HCT116 (cell line): ENCODE measurements around the gene MACROH2A2. TPM values are rescaled to one million over a fixed set of nuclear protein-coding genes. Genes with fewer than 3 reads are reported as not detected.

Experiments used
- ATAC-seq: fragments of 200-7000 bp; cut with Tn5 transposase; 2 replicates; pipeline ENCODE4 v1.9.1; 2020; ENCODE audit warnings: mild to moderate bottlenecking, moderate library complexity
- BruUV-seq: library from RNA; stranded (reverse); fragments of 400-500 nt; replicated peaks from 2 replicates; lab custom pipeline; 2021; lab: Mats Ljungman, UMichigan
- CTCF ChIA-PET: fragments of 300-600 bp; sonication (Branson Sonifier 250); formaldehyde crosslinking; loops from one replicate; lab custom pipeline; 2021; ENCODE audit warnings: antibody characterized with exemption; lab: Charles Lee
- POLR2A ChIA-PET: fragments of 300-600, 350-600 bp; sonication (Branson Sonifier 250); formaldehyde crosslinking; loops from one replicate; lab custom pipeline; 2021; ENCODE audit warnings: antibody characterized with exemption; lab: Charles Lee
- RAD21 ChIA-PET, 2 experiments: fragments of 300-600 bp; sonication (Branson Sonifier 250); formaldehyde crosslinking; loops; one replicate each; lab custom pipeline; 2023; ENCODE audit warnings: low total read pairs in 2 of 2; ENCODE audit not compliant: uncharacterized antibody in 2 of 2, unreplicated experiment in 2 of 2, low non-redundant PET in 1 of 2; lab: Charles Lee
- DNase-seq: peaks from one replicate; pipeline ENCODE4 v3.0.0-alpha.2; 2010; ENCODE audit warnings: low read depth, low spot score
- H2AFZ ChIP-seq: fragments of 200-600 bp; shearing (Covaris generic), sonication (generic); 2 replicates; pipeline ENCODE4 v1.6.1; 2017; ENCODE audit warnings: low read depth, mixed run types, mixed read lengths, antibody characterized with exemption, low read length; ENCODE audit not compliant: poor library complexity, severe bottlenecking
- H3K27ac ChIP-seq: 2 replicates; pipeline ENCODE4 v1.5.1; 2012; ENCODE audit warnings: low read depth, low read length
- H3K27me3 ChIP-seq: fragments of 200-600 bp; sonication (generic); 2 replicates; pipeline ENCODE4 v1.6.1; 2016; ENCODE audit warnings: mixed run types, low read length, mixed read lengths; ENCODE audit not compliant: insufficient read depth
- H3K36me3 ChIP-seq, 2 experiments: fragments of 200-500 bp in 1 of 2; fragments of 200-600 bp in 1 of 2; sonication (Bioruptor generic) in 1 of 2; sonication (generic) in 1 of 2; 2 replicates each; pipeline versions ENCODE4 v1.5.1 to v1.6.1; 2014 to 2016; ENCODE audit warnings: low read length in 2 of 2, inconsistent platforms in 1 of 2, mixed read lengths in 1 of 2, mixed run types in 1 of 2; ENCODE audit not compliant: insufficient read depth in 2 of 2, control insufficient read depth in 1 of 2
- H3K4me1 ChIP-seq, 2 experiments: fragments of 200-600 bp in 1 of 2; sonication (generic) in 1 of 2; 2 replicates each; pipeline versions ENCODE4 v1.5.1 to v1.6.1; 2012 to 2017; ENCODE audit warnings: low read length in 2 of 2, inconsistent platforms in 1 of 2, mild to moderate bottlenecking in 1 of 2, mixed read lengths in 1 of 2, mixed run types in 1 of 2, moderate library complexity in 1 of 2; ENCODE audit not compliant: insufficient read depth in 2 of 2, control insufficient read depth in 1 of 2
- H3K4me2 ChIP-seq: fragments of 200-600 bp; sonication (generic); 2 replicates; pipeline ENCODE4 v1.6.1; 2017; ENCODE audit warnings: mixed run types, low read length, mixed read lengths
- H3K4me3 ChIP-seq, 2 experiments: fragments of 200-600 bp in 1 of 2; sonication (generic) in 1 of 2; replicated peaks in 1 of 2; 2 replicates each; pipeline ENCODE4 v1.5.1; 2011 to 2016; ENCODE audit warnings: low read length in 2 of 2, control low read depth in 1 of 2, low read depth in 1 of 2, mild to moderate bottlenecking in 1 of 2, mixed read lengths in 1 of 2, mixed run types in 1 of 2
- H3K79me2 ChIP-seq: fragments of 200-600 bp; sonication (generic); 2 replicates; pipeline ENCODE4 v1.6.1; 2017; ENCODE audit warnings: mild to moderate bottlenecking, mixed run types, low read length, moderate library complexity, mixed read lengths; ENCODE audit not compliant: insufficient read depth
- H3K9ac ChIP-seq: fragments of 200-600 bp; sonication (generic); 2 replicates; pipeline ENCODE4 v1.6.1; 2016; ENCODE audit warnings: low read length, mixed read lengths
- H3K9me2 ChIP-seq: fragments of 200-600 bp; sonication (generic), shearing (Covaris generic); 2 replicates; pipeline ENCODE4 v1.6.1; 2017; ENCODE audit warnings: mixed run types, mild to moderate bottlenecking, moderate library complexity; ENCODE audit not compliant: insufficient read depth
- H3K9me3 ChIP-seq, 2 experiments: fragments of 200-500 bp in 1 of 2; fragments of 200-600 bp in 1 of 2; sonication (Bioruptor generic) in 1 of 2; sonication (generic) in 1 of 2; 2 replicates each; pipeline ENCODE4 v1.6.1; 2014 to 2017; ENCODE audit warnings: low read length in 2 of 2, mixed read lengths in 2 of 2, inconsistent platforms in 1 of 2, low read depth in 1 of 2, mild to moderate bottlenecking in 1 of 2, mixed run types in 1 of 2, moderate library complexity in 1 of 2; ENCODE audit not compliant: control insufficient read depth in 1 of 2, insufficient read depth in 1 of 2
- H4K20me1 ChIP-seq: fragments of 200-600 bp; sonication (generic), shearing (Covaris generic); 2 replicates; pipeline ENCODE4 v1.6.1; 2017; ENCODE audit warnings: mixed run types, mild to moderate bottlenecking, moderate library complexity; ENCODE audit not compliant: insufficient read depth
- CEBPB ChIP-seq: IDR thresholded peaks from 2 replicates; pipeline ENCODE4 v1.6.1; 2012; ENCODE audit warnings: low read depth
- ELF1 ChIP-seq: IDR thresholded peaks from 2 replicates; pipeline ENCODE4 v1.6.1; 2012; ENCODE audit warnings: low read depth, borderline replicate concordance
- EZH2phosphoT487 ChIP-seq: fragments of 200-600 bp; IDR thresholded peaks from 2 replicates; pipeline ENCODE4 v1.6.1; 2018; ENCODE audit warnings: antibody characterized with exemption, borderline replicate concordance
- JUND ChIP-seq: IDR thresholded peaks from 2 replicates; pipeline ENCODE4 v1.6.1; 2012
- POLR2AphosphoS5 ChIP-seq: IDR thresholded peaks from 2 replicates; pipeline ENCODE4 v1.6.1; 2011; ENCODE audit warnings: mild to moderate bottlenecking, low read depth, low read length, moderate library complexity
- RAD21 ChIP-seq: IDR thresholded peaks from 2 replicates; pipeline ENCODE4 v1.6.1; 2012; ENCODE audit warnings: low read depth, mild to moderate bottlenecking
- TCF7L2 ChIP-seq: IDR thresholded peaks from 2 replicates; pipeline ENCODE4 v1.7.0; 2011; ENCODE audit warnings: borderline replicate concordance, inconsistent platforms; ENCODE audit not compliant: insufficient read depth, insufficient read length; ENCODE audit errors: extremely low read depth
- YY1 ChIP-seq: IDR thresholded peaks from 2 replicates; pipeline ENCODE4 v1.6.1; 2011; ENCODE audit warnings: low read length, low read depth, moderate library complexity, mild to moderate bottlenecking; ENCODE audit not compliant: insufficient replicate concordance; ENCODE audit errors: extremely low read depth
- intact Hi-C: fragments of 100-400 bp; cut with micrococcal nuclease; formaldehyde crosslinking; loops from 2 replicates; pipeline ENCODE4 v1.10.0; 2022
- total RNA-seq: library from RNA; stranded (reverse); gene quantifications from one replicate; pipeline ENCODE4 v1.2.1, GENCODE V29; 2021; ENCODE audit not compliant: unreplicated experiment
- TF ChIP-seq, protein P1 (sequence below): IDR thresholded peaks from 2 replicates; pipeline ENCODE4 v1.6.1; 2012
- TF ChIP-seq, protein P2 (sequence below): IDR thresholded peaks from 2 replicates; pipeline ENCODE4 v1.6.1; 2011; ENCODE audit warnings: mild to moderate bottlenecking, low read length, moderate library complexity; ENCODE audit not compliant: insufficient replicate concordance; ENCODE audit errors: extremely low read depth
- TF ChIP-seq, protein P3 (sequence below): IDR thresholded peaks from 2 replicates; pipeline ENCODE4 v1.6.1; 2012
- TF ChIP-seq, protein P4 (sequence below): IDR thresholded peaks from 2 replicates; pipeline ENCODE4 v1.6.1; 2012; ENCODE audit warnings: low read depth

MACROH2A2 gene
- total RNA-seq, 1 experiment from 2014 or later: 41.4 TPM

DNA sequence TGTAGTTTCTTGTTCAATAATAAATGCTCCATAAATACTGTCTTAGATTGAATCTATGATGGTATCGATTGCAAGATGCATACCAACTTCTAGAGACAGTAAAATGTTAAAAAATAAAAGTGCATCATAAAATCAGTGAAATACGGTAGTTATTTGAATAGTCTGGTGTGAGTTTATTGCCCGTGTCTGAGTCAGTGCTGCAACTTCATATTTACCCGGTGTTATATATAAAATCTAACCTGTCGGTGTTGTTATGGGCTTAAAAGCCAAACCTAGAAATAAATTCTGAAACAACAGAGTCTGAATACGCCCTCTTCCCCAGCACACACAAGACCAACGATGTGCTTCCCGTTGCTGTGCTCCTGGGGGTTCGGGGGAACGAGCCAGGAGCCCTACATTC is 16.3 kb downstream of the MACROH2A2 start:
- Histone ChIP-seq H3K27ac (no peak overlapping the region), H3K4me3 (no peak overlapping the region), H3K9ac (no peak overlapping the region), H3K4me2 (no peak overlapping the region), H3K36me3 (no peaks in the 10 kb centered on the region), H3K9me2 (no peaks in the 10 kb centered on the region), H2AFZ (no peak overlapping the region), H3K9me3 (no peaks in the 10 kb centered on the region), H3K4me1 (no peaks in the 10 kb centered on the region), H3K27me3 (no peaks in the 10 kb centered on the region), H4K20me1 (no peaks in the 10 kb centered on the region), H3K79me2 (no peaks in the 10 kb centered on the region)
- RAD21 ChIA-PET: no interaction called here
- DNase-seq: no peak
- CTCF ChIA-PET: no interaction called here
- ATAC-seq: no peak
- no TSS peak for BruUV-seq
- intact Hi-C loops: no loop called here
- POLR2A ChIA-PET: no interaction called here
- TF ChIP-seq RAD21 (no peak), YY1 (no peak), TCF7L2 (no peak), ELF1 (no peak), CEBPB (no peak), JUND (no peak), EZH2phosphoT487 (no peak), POLR2AphosphoS5 (no peak)
- TF ChIP-seq, protein P1, sequence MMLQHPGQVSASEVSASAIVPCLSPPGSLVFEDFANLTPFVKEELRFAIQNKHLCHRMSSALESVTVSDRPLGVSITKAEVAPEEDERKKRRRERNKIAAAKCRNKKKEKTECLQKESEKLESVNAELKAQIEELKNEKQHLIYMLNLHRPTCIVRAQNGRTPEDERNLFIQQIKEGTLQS: no peak
- TF ChIP-seq, protein P2, sequence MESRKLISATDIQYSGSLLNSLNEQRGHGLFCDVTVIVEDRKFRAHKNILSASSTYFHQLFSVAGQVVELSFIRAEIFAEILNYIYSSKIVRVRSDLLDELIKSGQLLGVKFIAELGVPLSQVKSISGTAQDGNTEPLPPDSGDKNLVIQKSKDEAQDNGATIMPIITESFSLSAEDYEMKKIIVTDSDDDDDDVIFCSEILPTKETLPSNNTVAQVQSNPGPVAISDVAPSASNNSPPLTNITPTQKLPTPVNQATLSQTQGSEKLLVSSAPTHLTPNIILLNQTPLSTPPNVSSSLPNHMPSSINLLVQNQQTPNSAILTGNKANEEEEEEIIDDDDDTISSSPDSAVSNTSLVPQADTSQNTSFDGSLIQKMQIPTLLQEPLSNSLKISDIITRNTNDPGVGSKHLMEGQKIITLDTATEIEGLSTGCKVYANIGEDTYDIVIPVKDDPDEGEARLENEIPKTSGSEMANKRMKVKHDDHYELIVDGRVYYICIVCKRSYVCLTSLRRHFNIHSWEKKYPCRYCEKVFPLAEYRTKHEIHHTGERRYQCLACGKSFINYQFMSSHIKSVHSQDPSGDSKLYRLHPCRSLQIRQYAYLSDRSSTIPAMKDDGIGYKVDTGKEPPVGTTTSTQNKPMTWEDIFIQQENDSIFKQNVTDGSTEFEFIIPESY: no peak
- TF ChIP-seq, protein P3, sequence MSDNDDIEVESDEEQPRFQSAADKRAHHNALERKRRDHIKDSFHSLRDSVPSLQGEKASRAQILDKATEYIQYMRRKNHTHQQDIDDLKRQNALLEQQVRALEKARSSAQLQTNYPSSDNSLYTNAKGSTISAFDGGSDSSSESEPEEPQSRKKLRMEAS: no peak
- TF ChIP-seq, protein P4, sequence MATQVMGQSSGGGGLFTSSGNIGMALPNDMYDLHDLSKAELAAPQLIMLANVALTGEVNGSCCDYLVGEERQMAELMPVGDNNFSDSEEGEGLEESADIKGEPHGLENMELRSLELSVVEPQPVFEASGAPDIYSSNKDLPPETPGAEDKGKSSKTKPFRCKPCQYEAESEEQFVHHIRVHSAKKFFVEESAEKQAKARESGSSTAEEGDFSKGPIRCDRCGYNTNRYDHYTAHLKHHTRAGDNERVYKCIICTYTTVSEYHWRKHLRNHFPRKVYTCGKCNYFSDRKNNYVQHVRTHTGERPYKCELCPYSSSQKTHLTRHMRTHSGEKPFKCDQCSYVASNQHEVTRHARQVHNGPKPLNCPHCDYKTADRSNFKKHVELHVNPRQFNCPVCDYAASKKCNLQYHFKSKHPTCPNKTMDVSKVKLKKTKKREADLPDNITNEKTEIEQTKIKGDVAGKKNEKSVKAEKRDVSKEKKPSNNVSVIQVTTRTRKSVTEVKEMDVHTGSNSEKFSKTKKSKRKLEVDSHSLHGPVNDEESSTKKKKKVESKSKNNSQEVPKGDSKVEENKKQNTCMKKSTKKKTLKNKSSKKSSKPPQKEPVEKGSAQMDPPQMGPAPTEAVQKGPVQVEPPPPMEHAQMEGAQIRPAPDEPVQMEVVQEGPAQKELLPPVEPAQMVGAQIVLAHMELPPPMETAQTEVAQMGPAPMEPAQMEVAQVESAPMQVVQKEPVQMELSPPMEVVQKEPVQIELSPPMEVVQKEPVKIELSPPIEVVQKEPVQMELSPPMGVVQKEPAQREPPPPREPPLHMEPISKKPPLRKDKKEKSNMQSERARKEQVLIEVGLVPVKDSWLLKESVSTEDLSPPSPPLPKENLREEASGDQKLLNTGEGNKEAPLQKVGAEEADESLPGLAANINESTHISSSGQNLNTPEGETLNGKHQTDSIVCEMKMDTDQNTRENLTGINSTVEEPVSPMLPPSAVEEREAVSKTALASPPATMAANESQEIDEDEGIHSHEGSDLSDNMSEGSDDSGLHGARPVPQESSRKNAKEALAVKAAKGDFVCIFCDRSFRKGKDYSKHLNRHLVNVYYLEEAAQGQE: no peak
